Endothelial cell of umbilical vein (primary cell): Measurements from ENCODE around the gene CD44. TPM values are rescaled to one million over a fixed set of nuclear protein-coding genes. Genes with fewer than 3 reads are reported as not detected.

Experiments used
- BruUV-seq: library from RNA; stranded (reverse); fragments of 400-500 nt; replicated peaks from 2 replicates; lab custom pipeline; 2021; lab: Mats Ljungman, UMichigan
- CTCF ChIA-PET: fragments of 300-600, 350-600 bp; sonication (Branson Sonifier 250); formaldehyde crosslinking; loops from one replicate; lab custom pipeline; 2021; ENCODE audit warnings: antibody characterized with exemption, inconsistent platforms; lab: Charles Lee
- POLR2A ChIA-PET: fragments of 300-600, 350-600 bp; sonication (Branson Sonifier 250); formaldehyde crosslinking; loops from one replicate; lab custom pipeline; 2021; ENCODE audit warnings: antibody characterized with exemption, inconsistent platforms; lab: Charles Lee
- DNase-seq: peaks from one replicate; pipeline ENCODE4 v3.0.0-alpha.2; 2011; ENCODE audit warnings: low read depth, low spot score
- FAIRE-seq: peaks from 2 replicates; lab custom pipeline; 2011; peaks lifted over from hg19 to GRCh38; lab: Jason Lieb, UNC
- H2AFZ ChIP-seq: 2 replicates; pipeline ENCODE4 v1.6.0; 2012; ENCODE audit warnings: low read depth, low read length, control low read depth, inconsistent platforms
- H3K27ac ChIP-seq: 2 replicates; pipeline ENCODE4 v1.5.1; 2011; ENCODE audit warnings: low read depth, mild to moderate bottlenecking, control low read depth, low read length, moderate library complexity; ENCODE audit not compliant: insufficient read depth
- H3K27me3 ChIP-seq, 2 experiments: 2 replicates each; pipeline versions ENCODE4 v1.6.0 to v1.6.1; 2011; ENCODE audit warnings: low read length in 2 of 2, mixed read lengths in 1 of 2; ENCODE audit not compliant: control insufficient read depth in 2 of 2, insufficient read depth in 2 of 2
- H3K36me3 ChIP-seq, 2 experiments: 2 replicates in 1 of 2; 3 replicates in 1 of 2; pipeline ENCODE4 v1.5.1; 2011; ENCODE audit warnings: low read length in 2 of 2, mild to moderate bottlenecking in 1 of 2, moderate library complexity in 1 of 2; ENCODE audit not compliant: control insufficient read depth in 2 of 2, insufficient read depth in 2 of 2; ENCODE audit errors: extremely low read depth in 1 of 2
- H3K4me1 ChIP-seq: 3 replicates; pipeline ENCODE4 v1.5.1; 2011; ENCODE audit warnings: mild to moderate bottlenecking, low read length; ENCODE audit not compliant: control insufficient read depth, insufficient read depth; ENCODE audit errors: extremely low read depth
- H3K4me2 ChIP-seq: 2 replicates; pipeline ENCODE4 v1.6.1; 2011; ENCODE audit warnings: low read length, control low read depth, mixed read lengths; ENCODE audit not compliant: insufficient read depth
- H3K4me3 ChIP-seq, 3 experiments: fragments of 200-600 bp in 1 of 3; sonication (generic), shearing (Covaris generic) in 1 of 3; replicated peaks in 1 of 3; 2 replicates each; pipeline ENCODE4 v1.5.1; 2011 to 2016; ENCODE audit warnings: control low read depth in 3 of 3, low read length in 3 of 3, mild to moderate bottlenecking in 2 of 3, inconsistent platforms in 1 of 3, low read depth in 1 of 3, moderate library complexity in 1 of 3; ENCODE audit not compliant: insufficient read depth in 1 of 3
- H3K79me2 ChIP-seq: 2 replicates; pipeline ENCODE4 v1.6.0; 2012; ENCODE audit warnings: low read length, inconsistent platforms; ENCODE audit not compliant: control insufficient read depth, insufficient read depth
- H3K9ac ChIP-seq: replicated peaks from 2 replicates; pipeline ENCODE3; 2011; ENCODE audit warnings: low read length, control low read depth; ENCODE audit not compliant: insufficient read depth; ENCODE audit errors: extremely low read depth
- H3K9me1 ChIP-seq: replicated peaks from 3 replicates; pipeline ENCODE4 v1.6.0; 2011; ENCODE audit warnings: mild to moderate bottlenecking, low read length; ENCODE audit not compliant: control insufficient read depth, insufficient read depth; ENCODE audit errors: extremely low read depth
- H3K9me3 ChIP-seq: replicated peaks from 2 replicates; pipeline ENCODE4 v1.5.1; 2012; ENCODE audit warnings: low read length, inconsistent platforms; ENCODE audit not compliant: control insufficient read depth, insufficient read depth
- H4K20me1 ChIP-seq: replicated peaks from 2 replicates; pipeline ENCODE3; 2011; ENCODE audit warnings: mild to moderate bottlenecking, low read length; ENCODE audit not compliant: control insufficient read depth, insufficient read depth; ENCODE audit errors: extremely low read depth
- CTCF ChIP-seq, 2 donors: IDR thresholded peaks; 1 replicate in 1 of 2; 2 replicates in 1 of 2; pipeline ENCODE4 v1.5.1; 2011; ENCODE audit warnings: low read length in 2 of 2, mild to moderate bottlenecking in 2 of 2, moderate library complexity in 2 of 2, control low read depth in 1 of 2, inconsistent platforms in 1 of 2, low read depth in 1 of 2; ENCODE audit not compliant: insufficient read depth in 1 of 2; ENCODE audit errors: extremely low read depth in 1 of 2
- EZH2 ChIP-seq: IDR thresholded peaks from 2 replicates; pipeline ENCODE4 v1.6.1; 2012; ENCODE audit warnings: borderline replicate concordance, low read depth, mild to moderate bottlenecking, moderate library complexity, low read length, inconsistent platforms; ENCODE audit not compliant: severe bottlenecking
- GATA2 ChIP-seq: IDR thresholded peaks from 2 replicates; pipeline ENCODE4 v1.7.0; 2011; ENCODE audit warnings: low read depth, mild to moderate bottlenecking, moderate library complexity, mixed read lengths, low read length; ENCODE audit not compliant: insufficient read length, insufficient read depth
- JUN ChIP-seq: IDR thresholded peaks from 2 replicates; pipeline ENCODE4 v1.6.1; 2011; ENCODE audit warnings: borderline replicate concordance, low read depth; ENCODE audit not compliant: insufficient read length, insufficient read depth
- MAX ChIP-seq: IDR thresholded peaks from 2 replicates; pipeline ENCODE4 v1.6.1; 2011; ENCODE audit not compliant: insufficient read depth, insufficient read length
- MYC ChIP-seq: IDR thresholded peaks from one replicate; pipeline ENCODE4 v1.6.1; 2011; ENCODE audit warnings: mild to moderate bottlenecking, low read depth, low read length
- POLR2A ChIP-seq: IDR thresholded peaks from 2 replicates; pipeline ENCODE4 v1.6.1; 2012; ENCODE audit warnings: low read depth, mild to moderate bottlenecking, control low read depth, low read length
- dilution Hi-C: fragments of 300-500 bp; cut with MboI; formaldehyde crosslinking; loops from one replicate; pipeline ENCODE4 v1.15.0; 2019; ENCODE audit warnings: low sequenced_read_pairs; ENCODE audit not compliant: extremely low pct_ligation_motif_present
- intact Hi-C: fragments of 100-400 bp; cut with micrococcal nuclease; formaldehyde crosslinking; loops from one replicate; pipeline ENCODE4 v1.10.0; 2022
- polyA plus RNA-seq, 4 experiments: library from polyadenylated mRNA; depleted of rRNA in 3 of 4; stranded (reverse) in 3 of 4; unstranded in 1 of 4; fragments of >200 nt; gene quantifications; 2 replicates each; pipeline versions ENCODE4 v1.2.1 to v1.2.3, GENCODE V29; 2011 to 2012; ENCODE audit warnings: missing spikeins in 1 of 4
- total RNA-seq: library from RNA; stranded (reverse); gene quantifications from 2 replicates; pipeline ENCODE4 v1.2.3, GENCODE V29; 2021

Gene CD44
- total and polyA plus RNA-seq, 2 donors (not counting 3 experiments of a cell fraction or from before 2014, with no cell fraction given), result 25.5 to 26.3 TPM

DNA sequence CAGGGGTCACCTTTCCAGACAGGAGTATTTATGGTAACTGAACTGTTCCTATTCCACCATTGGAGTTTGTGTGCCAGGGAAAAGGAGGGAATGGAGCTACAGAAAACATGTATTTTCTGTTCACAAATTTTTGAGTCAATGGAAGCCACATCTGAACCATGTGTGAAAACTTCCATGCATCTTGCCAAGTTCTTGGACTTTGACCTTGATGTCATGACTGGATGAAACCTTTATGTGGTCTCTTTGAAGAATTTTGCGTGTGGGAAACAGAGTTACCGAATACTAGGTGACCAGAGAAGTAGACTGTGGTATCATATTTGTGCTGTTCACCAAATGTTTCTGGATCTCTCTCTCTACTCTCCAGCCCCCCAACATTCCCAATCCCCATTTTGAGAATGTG is 104.8 kb downstream of the CD44 start:
- no TSS peak for BruUV-seq
- Histone ChIP-seq H3K4me2 (no peak overlapping the region), H3K9me3 (no peaks in the 10 kb centered on the region), H3K9ac (no peak overlapping the region), H3K27me3 (peaks cover 5 to 31% of the 10 kb centered on the region in 2 experiments), H2AFZ (no peak overlapping the region), H3K36me3 (no peaks in the 10 kb centered on the region), H3K27ac (no peak overlapping the region), H3K79me2 (no peaks in the 10 kb centered on the region), H3K4me1 (no peaks in the 10 kb centered on the region), H3K4me3 (no peak overlapping the region), H3K9me1 (no peaks in the 10 kb centered on the region), H4K20me1 (no peaks in the 10 kb centered on the region)
- CTCF ChIA-PET, result interaction anchor here (1.3 to 2.5 kb wide), 2 partner anchors 246 to 317 kb away, joined by 3 to 7 read pairs; no protein-coding TSS in a partner anchor
- DNase-seq (no peak), FAIRE-seq (no peak)
- dilution Hi-C loops (no loop called here), intact Hi-C loops (no loop called here)
- POLR2A ChIA-PET, result no interaction called here
- no peak for TF ChIP-seq CTCF (IDR thresholded peaks at IDR 0.05; ENCODE audit: extremely low read depth in 1 of 2, insufficient read depth in 1 of 2, low read depth in 1 of 2, low read length in 2 of 2)
- TF ChIP-seq MAX, result no peak
- no peak for TF ChIP-seq POLR2A
- no peak for TF ChIP-seq JUN
- no peak for TF ChIP-seq MYC
- TF ChIP-seq GATA2, result no peak
- TF ChIP-seq EZH2, result no peak
